Liver (tissue), 9 donors: ENCODE results near the gene CHCHD1. TPM values are rescaled to one million over a fixed set of nuclear protein-coding genes. Genes with fewer than 3 reads are reported as not detected.

Experiments used
- DNase-seq: peaks from one replicate; pipeline ENCODE4 v3.0.0-alpha.2; 2017; ENCODE audit warnings: low spot score
- H3K27ac ChIP-seq, 2 donors: one replicate each; pipeline ENCODE4 v1.7.0; 2013; ENCODE audit warnings: inconsistent platforms in 2 of 2, low read length in 2 of 2, control low read depth in 1 of 2, low read depth in 1 of 2, mild to moderate bottlenecking in 1 of 2
- H3K27me3 ChIP-seq, 4 donors: one replicate each; pipeline versions ENCODE4 v1.6.1 to v1.7.0; 2013; ENCODE audit warnings: low read length in 3 of 4, inconsistent platforms in 1 of 4, mild to moderate bottlenecking in 1 of 4, moderate library complexity in 1 of 4; ENCODE audit not compliant: control insufficient read depth in 4 of 4, insufficient read depth in 4 of 4
- H3K36me3 ChIP-seq, 4 donors: one replicate each; pipeline versions ENCODE4 v1.6.1 to v1.7.0; 2013; ENCODE audit warnings: low read length in 3 of 4, mild to moderate bottlenecking in 3 of 4, low read depth in 1 of 4, moderate library complexity in 1 of 4; ENCODE audit not compliant: control insufficient read depth in 4 of 4, insufficient read depth in 3 of 4
- H3K4me1 ChIP-seq, 4 donors: one replicate each; pipeline versions ENCODE4 v1.6.1 to v1.7.0; 2013; ENCODE audit warnings: low read length in 3 of 4, mild to moderate bottlenecking in 3 of 4, moderate library complexity in 1 of 4; ENCODE audit not compliant: control insufficient read depth in 4 of 4, insufficient read depth in 4 of 4
- H3K4me3 ChIP-seq, 3 donors: one replicate each; pipeline versions ENCODE4 v1.6.1 to v1.7.0; 2013; ENCODE audit warnings: low read length in 3 of 3, control low read depth in 1 of 3, low read depth in 1 of 3, mild to moderate bottlenecking in 1 of 3
- H3K9ac ChIP-seq, 2 donors: one replicate each; pipeline ENCODE4 v1.7.0; 2013; ENCODE audit warnings: low read length in 2 of 2, mild to moderate bottlenecking in 2 of 2, moderate library complexity in 2 of 2, control low read depth in 1 of 2, low read depth in 1 of 2
- H3K9me3 ChIP-seq, 4 donors: one replicate each; pipeline versions ENCODE4 v1.6.1 to v1.7.0; 2013; ENCODE audit warnings: low read length in 3 of 4; ENCODE audit not compliant: control insufficient read depth in 4 of 4
- ATF3 ChIP-seq: IDR thresholded peaks from 2 replicates; pipeline ENCODE4 v1.6.1; 2016; ENCODE audit warnings: antibody characterized with exemption
- CTCF ChIP-seq: fragments of 150-350 bp; IDR thresholded peaks from 2 replicates; pipeline ENCODE4 v1.5.1; 2017; ENCODE audit warnings: improper control_type of control experiment, low read depth, low read length; ENCODE audit not compliant: missing input control
- EGR1 ChIP-seq, 2 donors: IDR thresholded peaks; 2 replicates each; pipeline ENCODE4 v1.6.1; 2016 to 2018; ENCODE audit warnings: antibody characterized with exemption in 2 of 2, low read depth in 2 of 2
- FOXA1 ChIP-seq: IDR thresholded peaks from 2 replicates; pipeline ENCODE4 v1.6.1; 2016; ENCODE audit warnings: antibody characterized with exemption
- FOXA2 ChIP-seq: IDR thresholded peaks from 2 replicates; pipeline ENCODE4 v1.6.1; 2016; ENCODE audit warnings: antibody characterized with exemption
- GABPA ChIP-seq, 2 donors: IDR thresholded peaks in 1 of 2; conservative IDR thresholded peaks in 1 of 2; 2 replicates each; pipeline ENCODE4 v1.6.1; 2016; ENCODE audit warnings: antibody characterized with exemption in 2 of 2, mild to moderate bottlenecking in 1 of 2, moderate library complexity in 1 of 2
- HNF4A ChIP-seq, 2 donors: conservative IDR thresholded peaks; 2 replicates each; pipeline ENCODE4 v1.6.1; 2016; ENCODE audit warnings: antibody characterized with exemption in 2 of 2, mild to moderate bottlenecking in 2 of 2
- HNF4G ChIP-seq: IDR thresholded peaks from 2 replicates; pipeline ENCODE4 v1.6.1; 2016; ENCODE audit warnings: antibody characterized with exemption
- JUND ChIP-seq, 2 donors: IDR thresholded peaks; 2 replicates each; pipeline ENCODE4 v1.6.1; 2016; ENCODE audit warnings: antibody characterized with exemption in 2 of 2
- MAX ChIP-seq: IDR thresholded peaks from 2 replicates; pipeline ENCODE4 v1.6.1; 2016; ENCODE audit warnings: antibody characterized with exemption
- NR2F2 ChIP-seq: IDR thresholded peaks from 2 replicates; pipeline ENCODE4 v1.6.1; 2016; ENCODE audit warnings: antibody characterized with exemption
- RAD21 ChIP-seq, 2 donors: IDR thresholded peaks; 2 replicates each; pipeline ENCODE4 v1.6.1; 2016; ENCODE audit warnings: antibody characterized with exemption in 2 of 2, mild to moderate bottlenecking in 2 of 2
- REST ChIP-seq: IDR thresholded peaks from 2 replicates; pipeline ENCODE4 v1.6.1; 2016; ENCODE audit warnings: antibody characterized with exemption, mild to moderate bottlenecking
- RXRA ChIP-seq, 2 donors: IDR thresholded peaks; 2 replicates each; pipeline ENCODE4 v1.6.1; 2017 to 2018; ENCODE audit warnings: antibody characterized with exemption in 2 of 2, mild to moderate bottlenecking in 1 of 2
- SP1 ChIP-seq: IDR thresholded peaks from 2 replicates; pipeline ENCODE4 v1.6.1; 2018; ENCODE audit warnings: antibody characterized with exemption, mild to moderate bottlenecking
- TAF1 ChIP-seq: conservative IDR thresholded peaks from 2 replicates; pipeline ENCODE4 v1.6.1; 2016; ENCODE audit warnings: antibody characterized with exemption, mild to moderate bottlenecking
- YY1 ChIP-seq: IDR thresholded peaks from 2 replicates; pipeline ENCODE4 v1.6.1; 2016; ENCODE audit warnings: antibody characterized with exemption, mild to moderate bottlenecking
- ZBTB33 ChIP-seq: IDR thresholded peaks from 2 replicates; pipeline ENCODE4 v1.6.1; 2016; ENCODE audit warnings: antibody characterized with exemption
- WGBS: extraction: QIAGEN DNeasy Blood & Tissue Kit; methylation state at CpG from one replicate; pipeline ENCODE4 v1.1.7; 2013; 5-methylcytosine and 5-hydroxymethylcytosine counted together
- polyA plus RNA-seq, 2 donors: library from polyadenylated mRNA; stranded (reverse) in 1 of 2; unstranded in 1 of 2; fragments of 200-250 nt in 1 of 2; fragments of >200 nt in 1 of 2; fragmentation: Nextera tagmentation in 1 of 2; extraction: Ambion mirVana in 1 of 2; gene quantifications; one replicate each; pipeline versions ENCODE4 v1.2.1 to v1.2.3, GENCODE V29; 2013 to 2015
- total RNA-seq, 2 donors: library from RNA; depleted of rRNA; stranded (reverse); fragments of >200 nt; gene quantifications; one replicate each; pipeline ENCODE4 v1.2.3, GENCODE V29; 2014
- donor health status: healthy.
- donor health status: healthy.
- donor health status: healthy.
- donor health status: healthy.
- donor health status: healthy.

CHCHD1 gene
- total and polyA plus RNA-seq, 4 donors, result 7.6 to 47.4 (median 23.1) TPM

- Histone ChIP-seq H3K27me3 (no peaks in the 10 kb centered on the region), H3K4me3 (no peak overlapping the region), H3K4me1 (peaks cover 0 to 33% (median 30%) of the 10 kb centered on the region in 4 donors), H3K36me3 (peaks cover 4 to 12% (median 5%) of the 10 kb centered on the region in 4 donors), H3K9ac (no peak overlapping the region), H3K27ac (no peak overlapping the region), H3K9me3 (no peaks in the 10 kb centered on the region)
- no peak for DNase-seq
- no peak for TF ChIP-seq ZBTB33
- no peak for TF ChIP-seq TAF1
- no peak for TF ChIP-seq NR2F2
- TF ChIP-seq YY1, result no peak
- no peak for TF ChIP-seq HNF4G
- no peak for TF ChIP-seq GABPA (IDR thresholded peaks at IDR 0.05 in 1 of 2, conservative IDR thresholded peaks at IDR 0.05 in 1 of 2)
- no peak for TF ChIP-seq FOXA1
- no peak for TF ChIP-seq FOXA2
- TF ChIP-seq EGR1 (IDR thresholded peaks at IDR 0.05; ENCODE audit: low read depth in 2 of 2), result no peak
- TF ChIP-seq RXRA (IDR thresholded peaks at IDR 0.05), result no peak
- no peak for TF ChIP-seq SP1
- WGBS, result 86% methylated on average over 5 of the region's 5 CpGs
These were observed 1.5 kb upstream of the CHCHD1 start for GRCh38 chr10:73780301-73780700.

- Histone ChIP-seq H3K36me3 (peaks cover 2 to 7% (median 3%) of the 10 kb centered on the region in 4 donors), H3K27ac (peak overlapping the region in 1 of 2 donors; percentile 96)
- TF ChIP-seq JUND (IDR thresholded peaks at IDR 0.05) (no peak), HNF4A (conservative IDR thresholded peaks at IDR 0.05) (no peak), EGR1 (IDR thresholded peaks at IDR 0.05; ENCODE audit: low read depth in 2 of 2) (no peak), MAX (no peak), TAF1 (no peak), ATF3 (no peak), YY1 (no peak), ZBTB33 (no peak), RXRA (IDR thresholded peaks at IDR 0.05) (no peak), CTCF (no peak), FOXA2 (no peak), GABPA (IDR thresholded peaks at IDR 0.05 in 1 of 2, conservative IDR thresholded peaks at IDR 0.05 in 1 of 2) (no peak), NR2F2 (no peak), RAD21 (IDR thresholded peaks at IDR 0.05) (no peak), FOXA1 (no peak), REST (no peak), SP1 (no peak)
These were observed 882 bp upstream of the CHCHD1 start for GRCh38 chr10:73780966-73781365.

More at GRCh38 chr10:73780966-73781365, 882 bp upstream of the CHCHD1 start:
- no peaks in the 10 kb centered on the region for H3K27me3 ChIP-seq
- no peak for DNase-seq
- peaks cover 0 to 33% (median 29%) of the 10 kb centered on the region in 4 donors for H3K4me1 ChIP-seq
- H3K9me3 ChIP-seq, result no peaks in the 10 kb centered on the region
- 42% methylated on average over 11 of the region's 11 CpGs for WGBS
- peak overlapping the region; percentile 88 to 89 for H3K9ac ChIP-seq
- peak overlapping the region; percentile 68 to 97 (median 77) for H3K4me3 ChIP-seq
